Peyer's patch (tissue), 4 donors: Measurements from ENCODE around the gene CYP2U1.
"Not testable (repeated sequence)": the region's sequence is repeated elsewhere in the genome, so short reads cannot be mapped to it uniquely, and the experiment has no call there.

ENCODE experiments used
- POLR2A ChIP-seq, 2 donors: fragments of 450-650 bp; IDR thresholded peaks; one replicate each; pipeline ENCODE4 v1.5.1; 2017; ENCODE audit warnings: antibody characterized with exemption in 2 of 2, mild to moderate bottlenecking in 2 of 2, moderate library complexity in 2 of 2
- TF ChIP-seq, protein P1 (sequence below), 6 experiments: fragments of 450-650 bp in 4 of 6; fragments of 200-600 bp in 2 of 6; sonication (generic) in 1 of 6; IDR thresholded peaks; one replicate each; pipeline ENCODE4 v1.5.1; 2017 to 2019; ENCODE audit warnings: antibody characterized with exemption in 6 of 6, mild to moderate bottlenecking in 3 of 6, moderate library complexity in 1 of 6

DNA sequence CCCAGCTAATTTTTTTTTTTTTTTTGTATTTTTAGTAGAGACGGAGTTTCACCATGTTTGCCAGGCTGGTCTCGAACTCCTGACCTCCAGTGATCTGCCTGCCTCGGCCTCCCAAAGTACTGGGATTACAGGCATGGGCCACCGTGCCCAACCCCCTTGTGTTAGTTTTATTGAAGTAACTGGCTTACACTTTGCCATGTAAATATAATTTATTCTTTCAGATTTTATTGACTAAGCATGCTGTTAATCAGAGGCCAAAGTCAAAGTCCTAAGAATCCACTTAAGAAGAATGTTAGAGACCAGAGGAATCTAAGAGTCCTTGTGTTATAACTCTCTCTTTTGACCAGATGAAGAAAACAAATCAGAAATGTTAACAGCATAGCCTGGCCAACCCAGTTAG, 4.5 kb upstream of the CYP2U1 start:
- TF ChIP-seq, protein P1, sequence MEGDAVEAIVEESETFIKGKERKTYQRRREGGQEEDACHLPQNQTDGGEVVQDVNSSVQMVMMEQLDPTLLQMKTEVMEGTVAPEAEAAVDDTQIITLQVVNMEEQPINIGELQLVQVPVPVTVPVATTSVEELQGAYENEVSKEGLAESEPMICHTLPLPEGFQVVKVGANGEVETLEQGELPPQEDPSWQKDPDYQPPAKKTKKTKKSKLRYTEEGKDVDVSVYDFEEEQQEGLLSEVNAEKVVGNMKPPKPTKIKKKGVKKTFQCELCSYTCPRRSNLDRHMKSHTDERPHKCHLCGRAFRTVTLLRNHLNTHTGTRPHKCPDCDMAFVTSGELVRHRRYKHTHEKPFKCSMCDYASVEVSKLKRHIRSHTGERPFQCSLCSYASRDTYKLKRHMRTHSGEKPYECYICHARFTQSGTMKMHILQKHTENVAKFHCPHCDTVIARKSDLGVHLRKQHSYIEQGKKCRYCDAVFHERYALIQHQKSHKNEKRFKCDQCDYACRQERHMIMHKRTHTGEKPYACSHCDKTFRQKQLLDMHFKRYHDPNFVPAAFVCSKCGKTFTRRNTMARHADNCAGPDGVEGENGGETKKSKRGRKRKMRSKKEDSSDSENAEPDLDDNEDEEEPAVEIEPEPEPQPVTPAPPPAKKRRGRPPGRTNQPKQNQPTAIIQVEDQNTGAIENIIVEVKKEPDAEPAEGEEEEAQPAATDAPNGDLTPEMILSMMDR (IDR thresholded peaks at IDR 0.05), result not testable (repeated sequence)
- not testable (repeated sequence) for TF ChIP-seq POLR2A (IDR thresholded peaks at IDR 0.05)
